ENCODE data around the gene PDF.
A peak's percentile ranks its signal among the peaks of the same experiment; 100 is the strongest.
"Not testable (repeated sequence)": the region's sequence is repeated elsewhere in the genome, so short reads cannot be mapped to it uniquely, and the experiment has no call there.

Gene PDF

DNA sequence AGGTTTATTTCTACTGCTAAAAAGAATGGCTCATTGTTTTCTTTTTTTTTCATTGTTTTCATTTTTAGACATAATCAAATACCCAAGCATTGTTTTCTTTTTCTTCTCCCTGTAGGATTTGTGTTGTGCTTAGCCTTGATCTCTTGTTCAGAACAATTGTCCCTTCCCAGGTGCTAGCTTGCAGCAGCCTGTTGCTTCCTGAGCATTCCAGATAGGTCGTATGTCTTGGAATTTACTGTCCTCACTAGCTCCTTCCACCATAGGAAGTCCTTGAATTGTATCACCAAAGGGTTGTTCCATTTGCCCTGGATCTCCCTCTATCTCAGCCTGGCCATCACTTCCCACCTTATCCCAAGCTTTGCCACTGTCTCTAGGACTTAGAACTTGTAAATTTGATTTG, 29.2 kb downstream of the PDF start:
- DNase-seq (ENCODE audit: low read depth) = no peak
- H3K4me3 ChIP-seq (ENCODE audit: low read depth, low read length) = no peak overlapping the region
- TF ChIP-seq, protein P1, sequence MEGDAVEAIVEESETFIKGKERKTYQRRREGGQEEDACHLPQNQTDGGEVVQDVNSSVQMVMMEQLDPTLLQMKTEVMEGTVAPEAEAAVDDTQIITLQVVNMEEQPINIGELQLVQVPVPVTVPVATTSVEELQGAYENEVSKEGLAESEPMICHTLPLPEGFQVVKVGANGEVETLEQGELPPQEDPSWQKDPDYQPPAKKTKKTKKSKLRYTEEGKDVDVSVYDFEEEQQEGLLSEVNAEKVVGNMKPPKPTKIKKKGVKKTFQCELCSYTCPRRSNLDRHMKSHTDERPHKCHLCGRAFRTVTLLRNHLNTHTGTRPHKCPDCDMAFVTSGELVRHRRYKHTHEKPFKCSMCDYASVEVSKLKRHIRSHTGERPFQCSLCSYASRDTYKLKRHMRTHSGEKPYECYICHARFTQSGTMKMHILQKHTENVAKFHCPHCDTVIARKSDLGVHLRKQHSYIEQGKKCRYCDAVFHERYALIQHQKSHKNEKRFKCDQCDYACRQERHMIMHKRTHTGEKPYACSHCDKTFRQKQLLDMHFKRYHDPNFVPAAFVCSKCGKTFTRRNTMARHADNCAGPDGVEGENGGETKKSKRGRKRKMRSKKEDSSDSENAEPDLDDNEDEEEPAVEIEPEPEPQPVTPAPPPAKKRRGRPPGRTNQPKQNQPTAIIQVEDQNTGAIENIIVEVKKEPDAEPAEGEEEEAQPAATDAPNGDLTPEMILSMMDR (IDR thresholded peaks at IDR 0.05; ENCODE audit: low read depth, low read length) = no peak
- no peak for TF ChIP-seq POLR2A (IDR thresholded peaks at IDR 0.05; ENCODE audit: extremely low read depth, insufficient read length)
- TF ChIP-seq, protein P2, sequence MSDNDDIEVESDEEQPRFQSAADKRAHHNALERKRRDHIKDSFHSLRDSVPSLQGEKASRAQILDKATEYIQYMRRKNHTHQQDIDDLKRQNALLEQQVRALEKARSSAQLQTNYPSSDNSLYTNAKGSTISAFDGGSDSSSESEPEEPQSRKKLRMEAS (IDR thresholded peaks at IDR 0.05; ENCODE audit: low read depth, low read length) = no peak
- TF ChIP-seq MYC (IDR thresholded peaks at IDR 0.05; ENCODE audit: low read depth, low read length) = no peak

DNA sequence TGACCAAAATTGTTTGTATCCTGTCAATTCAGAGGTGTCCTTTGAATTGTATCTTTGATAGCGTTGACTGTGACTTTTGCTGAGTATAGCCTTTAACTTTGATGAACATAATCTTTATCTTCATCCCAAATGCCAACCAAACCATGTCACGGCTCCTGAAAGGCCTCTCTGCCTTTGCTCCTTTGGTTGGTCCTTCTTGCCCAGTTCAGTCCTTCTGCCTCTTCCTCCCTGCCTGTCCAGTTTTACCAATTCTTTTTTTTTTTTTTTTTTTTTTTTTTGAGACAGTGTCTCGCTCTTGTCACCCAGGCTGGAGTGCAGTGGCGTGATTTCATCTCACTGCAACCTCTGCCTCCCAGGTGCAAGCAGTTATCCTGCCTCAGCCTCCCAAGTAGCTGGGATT, 32.1 kb downstream of the PDF start:
- TF ChIP-seq, protein P2 (IDR thresholded peaks at IDR 0.05; ENCODE audit: low read depth, low read length) = no peak
- TF ChIP-seq POLR2A (IDR thresholded peaks at IDR 0.05; ENCODE audit: extremely low read depth, insufficient read length) (no peak), MYC (IDR thresholded peaks at IDR 0.05; ENCODE audit: low read depth, low read length) (no peak)
- TF ChIP-seq, protein P1 (IDR thresholded peaks at IDR 0.05; ENCODE audit: low read depth, low read length) = no peak
- no peak for DNase-seq (ENCODE audit: low read depth)
- H3K4me3 ChIP-seq (ENCODE audit: low read depth, low read length) = no peak overlapping the region

- H3K4me3 ChIP-seq (ENCODE audit: low read depth, low read length); DNase-seq (ENCODE audit: low read depth): not testable (repeated sequence)
These were observed 33.6 kb downstream of the PDF start for GRCh38 chr16:69296771-69297170.

DNA sequence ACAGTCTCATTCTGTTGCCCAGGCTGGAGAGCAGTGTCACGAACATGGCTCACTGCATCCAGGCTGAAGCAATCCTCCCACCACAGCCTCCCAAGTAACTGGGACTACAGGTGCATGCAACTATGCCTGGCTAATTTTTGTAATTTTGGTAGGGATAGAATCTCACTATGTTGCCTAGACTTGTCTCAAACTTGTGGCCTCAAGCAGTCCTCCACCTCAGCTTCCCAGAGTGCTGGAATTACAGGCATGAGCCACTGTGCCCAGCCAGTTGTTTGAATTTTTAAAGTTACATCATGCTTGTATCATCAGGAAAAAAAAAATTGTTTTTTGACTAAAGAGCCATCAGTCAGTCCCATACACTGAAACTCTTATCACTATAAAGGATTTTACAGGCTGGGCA, 36.3 kb downstream of the PDF start:
- TF ChIP-seq, protein P2 (IDR thresholded peaks at IDR 0.05; ENCODE audit: low read depth, low read length) = no peak
- TF ChIP-seq MYC (IDR thresholded peaks at IDR 0.05; ENCODE audit: low read depth, low read length) (no peak), POLR2A (IDR thresholded peaks at IDR 0.05; ENCODE audit: extremely low read depth, insufficient read length) (no peak)
- TF ChIP-seq, protein P1 (IDR thresholded peaks at IDR 0.05; ENCODE audit: low read depth, low read length) = no peak
- no peak overlapping the region for H3K4me3 ChIP-seq (ENCODE audit: low read depth, low read length)
- no peak for DNase-seq (ENCODE audit: low read depth)

GRCh38 chr16:69293401-69293800, 37.0 kb downstream of the PDF start:
- no peak overlapping the region for H3K4me3 ChIP-seq (ENCODE audit: low read depth, low read length)
- DNase-seq (ENCODE audit: low read depth) = no peak
- TF ChIP-seq, protein P2 (IDR thresholded peaks at IDR 0.05; ENCODE audit: low read depth, low read length) = no peak
- TF ChIP-seq MYC (IDR thresholded peaks at IDR 0.05; ENCODE audit: low read depth, low read length) = no peak
- TF ChIP-seq, protein P1 (IDR thresholded peaks at IDR 0.05; ENCODE audit: low read depth, low read length) = no peak
- no peak for TF ChIP-seq POLR2A (IDR thresholded peaks at IDR 0.05; ENCODE audit: extremely low read depth, insufficient read length)

- not testable (repeated sequence) for H3K4me3 ChIP-seq (ENCODE audit: low read depth, low read length); DNase-seq (ENCODE audit: low read depth)
These were observed 38.7 kb downstream of the PDF start for GRCh38 chr16:69291657-69292056.

GRCh38 chr16:69286941-69287713, 43.3 kb downstream of the PDF start:
- DNase-seq (ENCODE audit: low read depth) = peak; percentile 75
- TF ChIP-seq POLR2A (IDR thresholded peaks at IDR 0.05; ENCODE audit: extremely low read depth, insufficient read length) = no peak
- TF ChIP-seq, protein P1 (IDR thresholded peaks at IDR 0.05; ENCODE audit: low read depth, low read length) = peak; percentile 40
- H3K4me3 ChIP-seq (ENCODE audit: low read depth, low read length) = no peak overlapping the region

Data from NB4 (cell line).